ENCODE measurements around the gene FAM234A.

FAM234A gene

DNA sequence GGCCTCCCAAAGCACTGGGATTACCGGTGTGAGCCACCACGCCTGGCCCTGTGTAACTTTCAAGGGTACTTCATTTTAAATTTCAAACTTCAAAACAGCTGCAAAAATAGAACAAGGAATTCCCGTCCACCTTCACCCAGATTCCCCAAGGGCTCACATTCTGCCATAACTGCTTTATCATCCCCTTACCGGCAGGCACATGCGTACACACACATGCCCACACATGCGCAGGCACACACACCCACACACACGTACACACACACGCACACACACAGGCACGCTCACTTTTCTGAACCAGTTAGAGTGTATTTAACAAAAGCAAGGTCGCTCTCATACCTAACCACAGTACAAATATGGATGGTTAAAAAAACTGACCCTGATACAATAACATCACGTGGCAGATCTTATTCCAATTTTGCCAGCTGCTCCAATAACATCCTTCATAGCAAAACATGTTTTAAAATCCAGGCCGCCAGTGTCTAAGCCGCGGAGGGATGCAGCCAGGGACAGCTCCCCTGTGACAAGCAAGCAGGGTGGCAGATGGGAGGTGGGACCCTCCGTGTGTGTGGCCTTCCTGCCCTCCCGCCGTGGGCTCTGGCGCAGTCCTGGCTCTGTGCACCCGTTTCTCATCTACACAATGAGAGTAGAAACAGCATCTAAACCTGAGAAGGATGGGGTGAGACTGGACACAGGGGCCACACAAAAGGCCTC, 71.5 kb downstream of the FAM234A start:
- DNase-seq, result no peak

DNA sequence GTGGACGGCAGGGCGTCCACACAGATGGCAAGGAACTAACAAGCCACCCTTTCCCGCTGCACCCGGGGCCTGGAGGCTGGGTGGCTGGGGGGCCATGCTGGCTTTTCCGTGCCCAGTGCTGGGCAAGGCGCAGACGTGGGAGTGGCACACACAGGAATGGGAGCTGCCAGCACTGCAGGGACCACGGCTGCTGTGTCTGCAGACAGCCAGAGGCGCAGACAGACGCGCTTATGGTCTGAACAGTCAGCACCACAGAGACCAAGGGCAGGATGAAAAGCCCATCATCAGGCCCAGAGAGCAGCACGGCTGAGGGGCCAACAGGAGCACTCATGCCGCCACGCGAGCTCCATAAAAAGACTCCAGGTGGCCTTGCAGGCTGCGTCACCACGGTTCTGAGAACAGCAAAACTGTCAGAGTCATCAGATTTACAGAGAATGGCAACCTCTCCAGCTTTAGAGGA, 72.3 kb downstream of the FAM234A start:
- no peak for DNase-seq

DNA sequence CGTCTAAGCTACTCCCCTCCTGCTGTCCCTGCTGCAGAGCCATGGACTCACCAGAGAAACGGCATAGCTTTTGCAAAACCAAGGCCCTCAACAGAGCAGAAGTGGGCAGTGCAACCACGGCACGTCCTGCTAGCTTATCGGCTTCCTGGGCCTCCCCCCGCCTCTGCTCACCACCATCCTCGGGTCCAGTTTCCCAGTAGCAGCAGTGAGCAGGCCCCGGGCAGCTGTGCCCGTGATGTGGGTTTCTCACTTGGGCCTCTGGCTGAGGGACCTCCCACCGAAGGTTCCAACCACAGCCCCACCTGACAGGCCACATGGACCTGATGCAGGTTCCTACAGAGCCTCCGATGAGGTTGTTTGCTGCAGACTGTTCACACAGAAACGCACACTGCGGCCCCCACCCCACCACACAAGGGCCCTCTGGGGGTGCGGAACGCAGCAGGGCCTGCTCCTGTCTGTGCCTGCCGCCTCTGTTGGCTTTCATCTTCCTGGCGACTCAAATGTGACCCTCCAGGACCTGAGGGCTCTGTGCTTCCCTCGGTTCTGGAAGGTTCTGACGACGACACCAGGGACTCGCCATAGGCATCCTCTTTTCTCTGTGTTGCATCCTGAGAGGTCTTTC, 73.2 kb downstream of the FAM234A start:
- no peak for DNase-seq

- no peak for DNase-seq
Measured at GRCh38 chr16:309476-309875, 74.9 kb downstream of the FAM234A start.

DNA sequence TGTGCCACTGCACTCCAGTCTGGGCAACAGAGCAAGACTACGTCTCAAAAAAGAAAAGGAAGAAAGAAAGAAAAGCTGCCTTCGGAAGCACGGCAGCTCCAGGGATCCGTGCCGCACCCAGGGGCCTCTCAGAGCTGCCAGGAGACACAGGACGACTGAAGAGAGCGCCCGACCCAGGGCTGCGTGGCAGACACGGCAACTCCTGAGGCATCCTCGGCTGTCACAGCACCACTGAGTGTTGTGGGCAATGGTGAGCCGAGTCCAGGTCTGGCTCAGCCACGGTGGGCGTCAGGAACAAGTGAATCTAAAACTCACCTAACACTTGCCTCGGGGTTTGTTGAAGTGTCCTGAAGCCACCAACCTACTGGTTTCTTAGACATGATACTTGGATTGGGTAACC, 77.1 kb downstream of the FAM234A start:
- DNase-seq, result no peak

DNA sequence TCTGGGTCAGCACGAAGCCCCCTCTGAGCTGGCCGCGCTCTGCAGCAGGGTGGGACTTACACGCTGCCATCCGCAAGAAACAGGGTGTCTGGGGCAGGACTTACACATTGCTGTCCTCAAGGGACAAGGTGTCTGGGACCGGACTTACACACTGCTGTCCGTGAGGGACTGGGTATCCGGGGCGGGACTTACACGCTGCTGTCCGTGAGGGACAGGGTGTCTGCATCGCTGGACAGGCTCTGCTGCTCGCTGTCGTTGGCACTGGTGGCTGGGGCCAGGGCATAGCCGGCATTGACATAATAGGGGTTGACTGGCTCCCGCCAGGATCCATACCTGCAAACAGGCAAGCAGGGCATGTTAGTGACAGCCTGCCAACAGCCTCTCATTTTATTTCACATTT, 79.7 kb downstream of the FAM234A start:
- no peak for DNase-seq

DNA sequence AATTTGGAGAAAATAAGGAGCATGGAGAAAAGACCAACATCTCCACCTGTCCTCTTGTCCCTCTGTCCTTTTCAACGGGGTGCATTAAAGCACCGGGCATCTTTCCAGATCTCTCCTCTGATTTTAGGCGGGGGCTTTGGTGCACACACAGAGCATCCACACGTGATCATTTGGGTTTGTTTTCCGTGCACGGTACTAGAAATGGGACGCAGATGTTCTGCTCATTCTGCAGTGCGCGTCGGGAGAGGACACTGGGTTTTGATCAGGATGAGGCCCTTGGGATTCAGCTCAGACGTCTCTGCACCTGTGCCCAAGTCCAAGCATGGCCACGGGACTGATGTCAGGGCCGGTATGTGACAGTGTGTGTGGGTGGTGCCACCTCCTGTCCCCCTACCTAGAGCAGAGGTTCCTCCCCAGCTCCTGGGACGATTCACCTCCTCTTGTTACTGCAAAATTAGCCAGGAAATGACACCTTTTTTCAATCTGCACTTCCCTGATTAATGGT, 80.2 kb downstream of the FAM234A start:
- DNase-seq, result no peak
